GM18507 (cell line): ENCODE data around the gene CYP2F1.

Experiments
- DNase-seq: peaks from one replicate; pipeline ENCODE4 v3.0.0; 2011; ENCODE audit warnings: low read depth; ENCODE audit not compliant: insufficient read length; ENCODE audit errors: extremely low spot score
- FAIRE-seq: peaks from 2 replicates; lab custom pipeline; 2011; peaks lifted over from hg19 to GRCh38; lab: Jason Lieb, UNC

The CYP2F1 gene

DNA sequence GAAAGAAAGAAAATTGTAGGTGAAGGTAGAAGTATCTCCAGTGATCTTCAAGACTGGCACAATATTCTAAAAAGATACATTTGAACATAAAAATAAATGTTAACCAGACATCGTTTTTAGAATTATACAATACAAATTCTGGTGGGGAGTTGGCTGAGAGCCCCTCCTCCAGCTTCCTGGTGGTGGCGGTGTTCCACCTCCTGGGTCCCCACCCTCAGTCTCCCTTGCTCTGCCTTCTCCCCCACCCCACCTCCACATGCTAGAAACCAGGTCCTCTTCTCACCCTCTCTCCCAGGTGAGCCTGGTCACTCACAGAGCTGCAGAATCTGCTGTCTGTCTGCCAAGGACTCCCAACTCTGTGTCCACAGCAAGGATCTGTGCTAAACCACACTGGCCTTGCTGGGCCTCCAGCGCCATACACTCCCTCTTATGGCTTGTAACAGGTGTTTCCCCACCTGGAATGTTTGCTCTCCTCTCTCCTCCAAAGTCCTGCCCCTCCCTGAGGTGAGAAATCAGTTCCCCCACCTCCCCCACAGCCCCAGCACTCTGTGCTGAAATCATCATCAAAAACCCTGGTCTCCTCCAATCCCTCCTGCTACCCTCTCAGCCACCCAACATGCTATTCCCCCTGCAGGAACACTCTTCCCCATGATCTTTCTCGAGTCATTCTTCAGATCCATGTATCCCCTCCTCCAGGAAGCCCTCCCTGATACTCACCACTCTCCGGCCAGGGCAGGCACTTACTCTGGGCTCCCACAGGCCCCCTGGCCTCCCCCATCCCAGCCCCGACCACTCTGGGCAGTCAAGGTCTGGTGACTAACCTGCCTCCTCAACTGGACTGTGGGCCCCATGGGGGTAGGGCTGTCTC lies 58.3 kb downstream of the CYP2F1 start:
- FAIRE-seq (no peak), DNase-seq (no peak)

DNA sequence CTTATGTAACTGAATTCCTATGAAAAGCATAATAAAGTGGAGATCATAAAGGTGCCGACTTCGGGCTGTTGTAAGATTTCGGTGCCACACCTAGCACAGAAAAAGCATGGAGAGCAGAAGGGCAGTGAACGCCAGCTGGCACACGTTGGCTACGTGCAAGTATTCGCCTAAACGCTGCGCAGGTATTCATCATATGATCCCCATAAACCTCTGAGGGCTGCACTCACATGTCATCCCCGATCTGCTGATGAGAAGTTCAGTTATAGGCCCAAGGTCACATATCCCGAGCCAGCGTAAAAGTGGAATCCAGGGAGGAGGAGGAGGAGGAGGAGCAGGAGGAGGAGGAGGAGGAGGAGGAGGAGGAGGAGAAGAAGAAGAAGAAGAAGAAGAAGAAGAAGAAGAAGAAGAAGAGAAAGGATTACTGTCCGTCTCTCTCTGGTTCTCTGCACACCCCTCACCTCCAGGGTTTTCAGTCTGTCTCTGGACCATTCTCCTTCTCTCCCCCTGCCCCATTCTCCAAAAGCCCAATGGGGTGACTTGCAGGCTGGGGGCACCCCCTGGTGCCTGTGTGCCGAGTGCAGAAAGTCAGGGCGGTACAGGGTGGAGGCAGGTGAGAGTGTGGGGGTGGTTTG lies 60.2 kb downstream of the CYP2F1 start:
- DNase-seq: no peak
- FAIRE-seq: no peak

DNA sequence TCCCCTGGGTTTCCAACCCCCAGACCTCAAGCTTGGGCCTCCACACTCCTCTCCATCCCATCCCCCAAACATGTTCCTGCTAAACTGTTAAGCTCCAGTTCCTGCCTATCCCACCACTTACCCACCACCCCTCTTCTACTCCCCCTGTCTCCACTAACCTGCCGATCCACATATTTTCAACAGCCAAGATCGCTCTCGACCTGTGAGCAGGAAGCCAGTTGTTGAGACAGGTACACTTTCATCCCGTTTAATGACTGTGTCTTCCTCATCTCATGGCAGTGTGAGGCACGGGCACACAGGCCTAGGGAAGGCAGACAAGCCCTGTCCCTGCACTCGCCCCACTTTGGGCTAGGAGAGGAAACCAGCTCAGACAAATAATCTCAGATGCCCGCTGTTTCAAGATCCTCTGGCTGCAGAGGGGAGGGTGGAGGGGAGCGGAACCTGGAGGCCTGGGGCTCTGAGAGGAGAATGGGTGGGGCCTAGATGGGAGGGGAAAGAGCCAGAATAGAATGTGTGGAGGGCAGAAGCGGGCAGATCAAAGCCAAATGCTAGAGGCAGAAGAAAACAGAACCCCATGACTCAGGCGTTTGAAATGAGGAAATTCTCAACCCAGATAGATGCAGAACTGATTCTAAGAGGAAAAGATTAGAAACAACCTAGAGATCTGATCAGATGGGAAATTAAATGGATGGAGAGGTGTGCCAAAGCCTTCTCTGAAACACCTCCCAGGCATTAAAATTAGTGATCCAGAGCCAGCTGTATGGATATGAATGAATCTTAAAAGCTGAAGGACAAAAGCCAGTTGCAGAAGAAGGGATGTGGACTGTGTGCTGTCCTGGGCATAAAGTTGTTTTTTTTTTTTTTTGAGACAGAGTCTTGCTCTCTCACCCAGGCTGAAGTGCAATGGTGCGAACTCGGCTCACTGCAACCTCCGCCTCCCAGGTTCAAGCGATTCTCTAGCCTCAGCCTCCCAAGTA lies 61.9 kb downstream of the CYP2F1 start:
- DNase-seq (no peak), FAIRE-seq (no peak)
